ENCODE results near the gene TALDO1. TPM values are rescaled to one million over a fixed set of nuclear protein-coding genes. Genes with fewer than 3 reads are reported as not detected.

TALDO1 gene
- total and polyA plus RNA-seq, 10 of the 15 experiments (the other 5 are each of a cell fraction or from before 2014, with no cell fraction given): 121 to 302 (median 182) TPM

DNA sequence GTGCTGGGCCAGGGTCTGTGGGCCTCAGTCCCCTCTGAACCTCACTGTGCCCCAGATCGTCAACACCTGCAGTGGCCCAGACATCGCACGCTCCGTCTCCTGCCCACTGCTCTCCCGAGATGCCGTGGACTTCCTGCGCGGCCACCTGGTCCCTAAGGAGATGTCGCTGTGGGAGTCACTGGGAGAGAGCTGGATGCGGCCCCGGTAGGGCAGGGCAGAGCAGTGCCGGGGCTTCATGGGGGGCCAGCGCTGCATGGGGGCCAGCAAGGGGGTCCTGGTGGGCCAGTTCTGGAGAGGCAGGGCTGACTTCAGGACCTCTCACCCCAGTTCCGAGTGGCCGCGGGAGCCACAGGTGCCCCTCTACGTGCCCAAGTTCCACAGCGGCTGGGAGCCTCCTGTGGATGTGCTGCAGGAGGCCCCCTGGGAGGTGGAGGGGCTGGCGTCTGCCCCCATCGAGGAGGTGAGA, 24.9 kb upstream of the TALDO1 start:
- in situ Hi-C loops (cut with MboI) (loop anchor here (10.0 kb wide), 1 partner anchor 58 kb away; no protein-coding TSS in a partner anchor), intact Hi-C loops (cut with micrococcal nuclease; ENCODE audit: unreplicated experiment) (loop anchor here (2.0 to 5.0 kb wide), 3 partner anchors 60 to 168 kb away; partner anchors contain the start of gene IRF7)
- no TSS peak for BruUV-seq (replicated peaks)
- 29% methylated on average over 20 of the region's 20 CpGs for WGBS (ENCODE audit: insufficient coverage, insufficient replicate concordance, low lambda C conversion rate, missing lambda C conversion rate)
- no peak for ATAC-seq
- H3K27ac ChIP-seq (ENCODE audit: control insufficient read depth, insufficient read depth): no peak overlapping the region
- no peak overlapping the region for H3K4me3 ChIP-seq
- TF ChIP-seq YY1 (IDR thresholded peaks at IDR 0.05; ENCODE audit: low read depth, low read length): no peak
- TF ChIP-seq, protein P1, sequence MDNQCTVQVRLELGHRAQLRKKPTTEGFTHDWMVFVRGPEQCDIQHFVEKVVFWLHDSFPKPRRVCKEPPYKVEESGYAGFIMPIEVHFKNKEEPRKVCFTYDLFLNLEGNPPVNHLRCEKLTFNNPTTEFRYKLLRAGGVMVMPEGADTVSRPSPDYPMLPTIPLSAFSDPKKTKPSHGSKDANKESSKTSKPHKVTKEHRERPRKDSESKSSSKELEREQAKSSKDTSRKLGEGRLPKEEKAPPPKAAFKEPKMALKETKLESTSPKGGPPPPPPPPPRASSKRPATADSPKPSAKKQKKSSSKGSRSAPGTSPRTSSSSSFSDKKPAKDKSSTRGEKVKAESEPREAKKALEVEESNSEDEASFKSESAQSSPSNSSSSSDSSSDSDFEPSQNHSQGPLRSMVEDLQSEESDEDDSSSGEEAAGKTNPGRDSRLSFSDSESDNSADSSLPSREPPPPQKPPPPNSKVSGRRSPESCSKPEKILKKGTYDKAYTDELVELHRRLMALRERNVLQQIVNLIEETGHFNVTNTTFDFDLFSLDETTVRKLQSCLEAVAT (IDR thresholded peaks at IDR 0.05): peak; percentile 53
- H3K9ac ChIP-seq (ENCODE audit: control insufficient read depth, insufficient read depth, low read length): no peak overlapping the region
- peak overlapping the region; percentile 64 for H3K4me2 ChIP-seq (ENCODE audit: control insufficient read depth, insufficient read depth)
- ChIA-PET RAD21 (ENCODE audit: unreplicated experiment) (interaction anchor here (0.6 to 6.3 kb wide), 14 partner anchors 9 to 282 kb away, joined by 3 to 112 read pairs (median 4); partner anchors contain the start of genes DEAF1, EPS8L2, IRF7 and PHRF1), SMC1A (ENCODE audit: uncharacterized antibody, unreplicated experiment) (interaction anchor here (0.7 to 2.7 kb wide), 8 partner anchors 23 to 168 kb away, joined by 3 to 30 read pairs (median 4); partner anchors contain the start of gene TMEM80), CTCF (interaction anchor here (1.0 to 8.6 kb wide), 11 partner anchors 12 to 168 kb away, joined by 3 to 127 read pairs (median 8); partner anchors contain the start of genes DEAF1, LMNTD2 and TMEM80), POLR2A (interaction anchor here (0.9 to 8.2 kb wide), 6 partner anchors 25 to 186 kb away, joined by 3 to 72 read pairs (median 4); partner anchors contain the start of genes DEAF1, TALDO1 and TMEM80)
- no peak for DNase-seq (ENCODE audit: low read depth, low spot score)
- peaks cover 18% of the 10 kb centered on the region for H3K4me1 ChIP-seq (ENCODE audit: control insufficient read depth, insufficient read depth, low read length)
- H3K27me3 ChIP-seq (replicated peaks in 1 of 2; ENCODE audit: control insufficient read depth in 2 of 2, insufficient read depth in 2 of 2, low read length in 1 of 2): 0 out of 4 replicates have a peak, but pooled peaks cover 0 to 3% of the 10 kb centered on the region in 2 experiments
- no peaks in the 10 kb centered on the region; the same call in 1 of the 2 replicates for H4K20me1 ChIP-seq (ENCODE audit: control insufficient read depth, insufficient read depth)
- H3K9me3 ChIP-seq (replicated peaks; ENCODE audit: control insufficient read depth, insufficient read depth, low read length): no peaks in the 10 kb centered on the region
- no peaks in the 10 kb centered on the region for H3K79me2 ChIP-seq (ENCODE audit: control insufficient read depth, insufficient read depth, low read length)
- H2AFZ ChIP-seq (ENCODE audit: control insufficient read depth, low read depth, low read length): no peak overlapping the region
- H3K36me3 ChIP-seq (ENCODE audit: control insufficient read depth in 2 of 2, insufficient read depth in 2 of 2, low read length in 1 of 2): no peaks in the 10 kb centered on the region
- FAIRE-seq: no peak

All from GM12878 (cell line).